Endodermal cell (in vitro differentiated cells): ENCODE data around the gene PHF5A. TPM values are rescaled to one million over a fixed set of nuclear protein-coding genes. Genes with fewer than 3 reads are reported as not detected.
"Not testable (repeated sequence)": the region's sequence is repeated elsewhere in the genome, so short reads cannot be mapped to it uniquely, and the experiment has no call there.

ENCODE experiments used
- DNase-seq: peaks from one replicate; pipeline ENCODE4 v3.0.0-alpha.2; 2017
- H3K27ac ChIP-seq: 2 replicates; pipeline ENCODE4 v1.5.1; 2013; ENCODE audit warnings: mild to moderate bottlenecking, low read depth, low read length, moderate library complexity
- H3K27me3 ChIP-seq: 2 replicates; pipeline ENCODE4 v1.6.1; 2013; ENCODE audit warnings: mild to moderate bottlenecking, low read length, moderate library complexity; ENCODE audit not compliant: insufficient read depth, control insufficient read depth, poor library complexity, severe bottlenecking
- H3K36me3 ChIP-seq: 2 replicates; pipeline ENCODE4 v1.7.0; 2013; ENCODE audit warnings: mild to moderate bottlenecking, low read length, moderate library complexity; ENCODE audit not compliant: control insufficient read depth, insufficient read depth
- H3K4me1 ChIP-seq: one replicate; pipeline ENCODE4 v1.7.0; 2013; ENCODE audit warnings: low read length; ENCODE audit not compliant: control insufficient read depth, insufficient read depth
- H3K4me3 ChIP-seq: 2 replicates; pipeline ENCODE4 v1.5.1; 2013; ENCODE audit warnings: mild to moderate bottlenecking, low read length, moderate library complexity
- H3K9ac ChIP-seq: 2 replicates; pipeline ENCODE4 v1.6.1; 2013; ENCODE audit warnings: mild to moderate bottlenecking, low read length, moderate library complexity; ENCODE audit not compliant: poor library complexity, severe bottlenecking; ENCODE audit errors: extremely low read depth
- H3K9me3 ChIP-seq: 2 replicates; pipeline ENCODE4 v1.6.1; 2013; ENCODE audit warnings: mild to moderate bottlenecking, low read length, moderate library complexity; ENCODE audit not compliant: control insufficient read depth
- H3K27ac Mint-ChIP-seq: 2 replicates; pipeline ENCODE4 v1.8.0; 2020; ENCODE audit warnings: mixed read lengths
- H3K27me3 Mint-ChIP-seq: 2 replicates; pipeline ENCODE4 v1.8.0; 2021; ENCODE audit warnings: mild to moderate bottlenecking, mixed read lengths; ENCODE audit not compliant: insufficient read depth
- H3K36me3 Mint-ChIP-seq: 2 replicates; pipeline ENCODE4 v1.8.0; 2020; ENCODE audit warnings: low read depth, mixed read lengths
- H3K4me1 Mint-ChIP-seq: 2 replicates; pipeline ENCODE4 v1.8.0; 2020; ENCODE audit warnings: mixed read lengths
- H3K4me3 Mint-ChIP-seq: 2 replicates; pipeline ENCODE4 v1.8.0; 2020; ENCODE audit warnings: mild to moderate bottlenecking, moderate library complexity, mixed read lengths
- H3K9me3 Mint-ChIP-seq: 2 replicates; pipeline ENCODE4 v1.8.0; 2020; ENCODE audit warnings: mild to moderate bottlenecking, mixed read lengths
- CTCF ChIP-seq: fragments of 200-600 bp; sonication (generic); conservative IDR thresholded peaks from 2 replicates; pipeline ENCODE4 v1.5.0; 2021; ENCODE audit warnings: antibody characterized with exemption, mild to moderate bottlenecking
- WGBS, 2 experiments: methylation state at CpG; one replicate each; pipeline versions ENCODE4 v1.1.5 to v1.1.7; 2013; ENCODE audit warnings: missing lambda C conversion rate in 2 of 2, mixed read lengths in 1 of 2; ENCODE audit not compliant: insufficient coverage in 1 of 2, insufficient read length in 1 of 2; 5-methylcytosine and 5-hydroxymethylcytosine counted together
- total RNA-seq, 2 donors: library from RNA; stranded (reverse); fragmentation: NEBNext Ultra II Directional in 1 of 2; extraction: Animal tissue kit (Norgen Biotek cat#: 25700) in 1 of 2; gene quantifications; 2 replicates in 1 of 2; 3 replicates in 1 of 2; pipeline ENCODE4 v1.2.1, GENCODE V29; 2021

Gene PHF5A
- total RNA-seq, 2 donors from 2014 or later = 71.0 to 80.8 TPM

GRCh38 chr22:41436322-41437113 lies 32.0 kb downstream of the PHF5A start:
- peaks cover 67% of the 10 kb centered on the region for H3K36me3 ChIP-seq
- Mint-ChIP-seq H3K4me1 (peaks cover 15% of the 10 kb centered on the region), H3K9me3 (no peaks in the 10 kb centered on the region), H3K4me3 (no peak overlapping the region), H3K27ac (no peak overlapping the region), H3K36me3 (peaks cover 63% of the 10 kb centered on the region), H3K27me3 (no peaks in the 10 kb centered on the region)
- 90 to 91% methylated on average over 11 to 23 of the region's 23 CpGs for WGBS, 2 experiments
- TF ChIP-seq CTCF = no peak
- peaks cover 7% of the 10 kb centered on the region for H3K4me1 ChIP-seq
- H3K9me3 ChIP-seq = no peaks in the 10 kb centered on the region
- H3K4me3 ChIP-seq = no peak overlapping the region
- H3K9ac ChIP-seq = no peak overlapping the region
- no peak overlapping the region for H3K27ac ChIP-seq
- no peak for DNase-seq
- H3K27me3 ChIP-seq = no peaks in the 10 kb centered on the region

GRCh38 chr22:41435560-41435959 lies 32.9 kb downstream of the PHF5A start:
- Histone ChIP-seq H3K9ac (no peak overlapping the region), H3K27me3 (no peaks in the 10 kb centered on the region), H3K9me3 (no peaks in the 10 kb centered on the region), H3K4me3 (no peak overlapping the region), H3K4me1 (peaks cover 7% of the 10 kb centered on the region), H3K27ac (no peak overlapping the region), H3K36me3 (peaks cover 60% of the 10 kb centered on the region)
- TF ChIP-seq CTCF = no peak
- WGBS, 2 experiments = 81 to 86% methylated on average over 1 to 4 of the region's 4 CpGs
- H3K9me3 Mint-ChIP-seq = no peaks in the 10 kb centered on the region
- peaks cover 67% of the 10 kb centered on the region for H3K36me3 Mint-ChIP-seq
- peak; percentile 59 for DNase-seq
- no peak overlapping the region for H3K4me3 Mint-ChIP-seq
- peaks cover 14% of the 10 kb centered on the region for H3K4me1 Mint-ChIP-seq
- peak overlapping the region; percentile 35 for H3K27ac Mint-ChIP-seq
- H3K27me3 Mint-ChIP-seq = no peaks in the 10 kb centered on the region

GRCh38 chr22:41434361-41435003 lies 34.0 kb downstream of the PHF5A start:
- H3K36me3 Mint-ChIP-seq = peaks cover 61% of the 10 kb centered on the region
- not testable (repeated sequence) for H3K27ac Mint-ChIP-seq, DNase-seq, H3K27me3 ChIP-seq, H3K4me3 Mint-ChIP-seq, H3K27ac ChIP-seq, H3K9me3 Mint-ChIP-seq, H3K4me1 Mint-ChIP-seq, H3K27me3 Mint-ChIP-seq, H3K9ac ChIP-seq, H3K4me3 ChIP-seq, H3K9me3 ChIP-seq, H3K4me1 ChIP-seq
- WGBS, 2 experiments = 77 to 88% methylated on average over 3 to 5 of the region's 5 CpGs
- peaks cover 56% of the 10 kb centered on the region for H3K36me3 ChIP-seq

- not testable (repeated sequence) for H3K9me3 ChIP-seq, H3K4me3 Mint-ChIP-seq, H3K27me3 ChIP-seq, H3K9ac ChIP-seq, H3K9me3 Mint-ChIP-seq, H3K27me3 Mint-ChIP-seq, H3K4me3 ChIP-seq, DNase-seq, H3K4me1 ChIP-seq, H3K4me1 Mint-ChIP-seq, H3K27ac ChIP-seq, H3K27ac Mint-ChIP-seq
- WGBS, 2 experiments = 93% methylated on average over 1 of the region's 1 CpG; no CpG with 5 or more reads in 1 of the 2 experiments
- H3K36me3 ChIP-seq = peaks cover 56% of the 10 kb centered on the region
- H3K36me3 Mint-ChIP-seq = peaks cover 55% of the 10 kb centered on the region
Measured at GRCh38 chr22:41433480-41433879, 35.0 kb downstream of the PHF5A start.
